Fibroblast of skin of left biceps (primary cell): ENCODE measurements around the gene FAHD2A.
"Not testable (repeated sequence)": the region's sequence is repeated elsewhere in the genome, so short reads cannot be mapped to it uniquely, and the experiment has no call there.

Experiments used
- DNase-seq, 2 experiments: peaks; one replicate each; pipeline ENCODE4 v3.0.0-alpha.2; 2013; ENCODE audit warnings: low read depth in 2 of 2

Gene FAHD2A

DNA sequence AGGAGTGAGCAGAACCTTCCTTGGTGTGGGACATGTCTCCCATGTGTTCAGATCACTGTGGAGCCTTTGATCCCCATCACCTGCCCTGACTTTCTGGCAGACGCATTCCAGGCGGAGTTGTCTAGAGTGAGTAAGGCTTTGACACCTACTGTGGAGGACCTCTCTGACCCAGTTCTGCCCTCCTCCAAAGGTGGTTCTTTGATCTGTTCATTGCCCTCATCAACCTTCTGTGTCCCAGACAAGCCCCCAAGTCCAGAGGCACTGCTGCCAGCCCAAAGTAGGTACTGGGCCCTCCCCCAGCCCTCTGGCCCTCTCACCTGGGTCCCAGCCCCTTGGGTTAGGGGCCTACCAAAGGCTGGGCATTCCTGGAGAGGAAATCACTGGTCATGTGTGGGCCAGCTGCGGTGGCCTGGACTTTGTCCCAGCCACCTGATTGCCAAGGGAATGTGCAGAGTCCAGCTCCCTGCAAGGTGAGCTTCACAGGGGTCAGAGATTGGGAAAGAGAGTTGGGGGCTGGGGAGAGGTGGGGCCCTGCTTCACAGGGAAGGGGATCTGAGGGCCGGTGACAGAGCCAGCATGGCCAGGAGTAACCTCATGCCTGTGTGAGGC lies 12.1 kb upstream of the FAHD2A start:
- no peak for DNase-seq

DNA sequence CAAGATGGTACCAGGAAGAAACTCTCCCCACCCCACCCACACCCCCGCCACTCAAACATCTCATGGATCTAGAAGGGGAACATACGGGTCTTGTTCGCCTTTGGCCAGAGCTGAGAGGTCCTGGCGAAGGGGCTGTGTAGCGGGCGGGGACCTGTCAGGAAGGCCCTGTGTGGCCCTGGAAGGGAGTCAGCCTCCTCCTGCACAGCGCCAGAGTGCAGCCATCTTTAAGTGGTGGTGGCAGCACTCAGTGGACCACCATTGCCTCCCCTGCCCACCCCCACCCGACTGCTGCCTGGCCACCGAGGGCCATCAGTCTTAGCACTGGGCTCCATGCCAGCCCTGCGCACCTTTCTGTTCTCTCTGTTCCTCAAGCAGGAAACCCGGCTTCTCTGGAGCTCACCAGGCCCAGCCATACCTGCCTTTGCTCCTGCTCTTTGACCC lies 11.6 kb upstream of the FAHD2A start:
- DNase-seq: no peak

DNA sequence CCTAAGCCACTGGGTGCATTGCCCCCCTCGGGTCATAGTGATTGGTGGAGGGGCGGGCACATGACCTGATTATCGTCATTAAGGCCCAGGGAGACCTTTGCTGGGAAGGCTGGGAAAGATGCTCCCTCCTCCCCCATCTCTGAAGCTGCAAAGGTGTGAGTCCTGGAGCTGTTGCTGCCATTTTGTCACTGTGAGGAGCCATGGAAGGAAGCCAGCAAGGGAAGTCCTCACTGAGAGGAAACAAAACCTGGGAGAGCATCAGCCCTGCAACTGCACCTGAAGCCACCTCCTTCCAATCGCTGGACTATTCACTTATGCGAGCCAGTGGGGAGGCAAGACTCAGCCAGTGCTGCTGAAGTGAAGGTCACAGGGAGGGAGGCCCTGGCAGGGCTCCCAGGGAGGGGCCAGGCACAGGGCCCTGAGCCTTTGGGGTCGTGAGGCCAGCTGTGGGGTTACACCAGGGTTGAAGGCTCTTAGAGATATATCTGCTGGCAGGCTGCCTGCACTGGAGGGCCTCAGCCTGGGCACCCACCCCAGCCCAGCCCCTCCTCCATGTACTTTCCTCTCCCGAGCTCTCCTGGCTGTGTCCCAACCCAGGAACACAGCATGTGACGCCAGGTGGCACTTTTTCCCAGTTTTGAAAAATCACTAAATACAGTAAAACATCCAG lies 10.7 kb upstream of the FAHD2A start:
- no peak for DNase-seq

DNA sequence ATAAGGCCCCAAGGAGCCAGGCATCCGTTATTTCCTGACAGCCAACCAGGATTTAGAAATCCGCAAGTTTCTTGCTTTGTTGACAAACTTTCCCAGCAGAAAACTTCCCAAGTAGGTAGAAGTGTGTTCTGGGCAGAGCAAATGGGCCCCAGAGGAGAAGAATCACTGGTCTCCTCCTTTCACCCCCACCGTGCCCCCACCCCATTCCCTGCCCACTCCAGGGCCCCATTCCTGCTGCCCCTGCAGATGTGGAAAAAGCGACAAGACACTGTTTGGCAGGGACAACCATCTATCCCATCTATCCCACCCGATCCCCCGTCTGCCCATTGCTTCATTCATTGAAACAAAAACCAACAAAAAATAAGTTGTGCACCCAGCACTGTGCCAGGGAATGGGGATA lies 10.2 kb upstream of the FAHD2A start:
- DNase-seq: no peak

DNA sequence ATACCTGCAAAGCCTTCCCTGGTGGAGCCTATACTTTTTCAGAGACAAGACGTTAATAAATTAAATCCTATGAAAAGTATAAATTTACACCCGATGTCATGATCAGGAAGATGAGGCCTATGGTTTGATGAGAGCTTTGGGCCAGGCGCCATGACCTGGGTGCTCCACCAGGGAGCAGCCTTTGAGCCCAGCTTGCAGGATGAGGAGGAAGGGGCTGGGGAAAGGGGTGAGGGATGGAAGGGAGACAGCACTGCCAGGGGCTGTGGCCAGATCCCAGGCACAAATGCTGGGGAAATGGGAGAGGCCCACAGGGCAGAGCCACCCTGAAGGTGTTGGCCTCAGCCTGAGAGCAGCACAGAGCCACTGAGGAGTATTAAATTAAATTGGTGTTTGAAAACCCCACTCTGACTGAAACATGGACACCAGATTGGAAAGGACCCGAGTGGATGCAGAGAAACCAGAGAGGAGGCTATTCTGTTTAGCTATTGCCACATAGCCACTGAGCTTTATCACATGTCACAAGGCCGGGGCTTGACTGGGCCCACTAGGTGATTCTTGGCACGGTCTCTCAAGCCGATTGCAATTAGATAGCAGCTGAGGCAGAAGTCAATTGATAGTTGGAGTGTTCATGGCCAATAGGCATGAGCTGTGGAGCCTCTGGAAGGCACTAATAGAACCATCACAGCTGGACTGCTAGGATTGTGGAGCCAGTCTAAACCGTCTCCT lies 9.6 kb upstream of the FAHD2A start:
- no peak for DNase-seq

DNA sequence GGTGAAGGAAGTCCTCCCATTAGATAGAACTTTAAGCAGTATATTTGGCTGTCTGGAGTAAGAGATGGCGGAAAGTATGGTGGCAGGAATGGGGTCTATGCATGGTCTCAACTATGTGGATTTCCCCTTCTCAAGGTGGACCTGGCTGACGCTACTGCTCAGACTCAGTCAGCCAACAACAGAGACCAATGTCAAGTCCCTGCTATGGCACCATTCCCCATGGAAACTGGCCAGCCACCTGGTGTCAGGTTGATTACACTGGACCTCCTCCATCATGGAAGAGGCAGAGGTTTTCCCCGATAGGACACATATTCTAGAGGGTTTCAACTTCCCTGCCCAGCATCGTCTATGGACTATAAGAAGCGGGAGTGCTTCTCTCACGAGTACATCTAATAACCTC lies 8.6 kb upstream of the FAHD2A start:
- no peak for DNase-seq

DNA sequence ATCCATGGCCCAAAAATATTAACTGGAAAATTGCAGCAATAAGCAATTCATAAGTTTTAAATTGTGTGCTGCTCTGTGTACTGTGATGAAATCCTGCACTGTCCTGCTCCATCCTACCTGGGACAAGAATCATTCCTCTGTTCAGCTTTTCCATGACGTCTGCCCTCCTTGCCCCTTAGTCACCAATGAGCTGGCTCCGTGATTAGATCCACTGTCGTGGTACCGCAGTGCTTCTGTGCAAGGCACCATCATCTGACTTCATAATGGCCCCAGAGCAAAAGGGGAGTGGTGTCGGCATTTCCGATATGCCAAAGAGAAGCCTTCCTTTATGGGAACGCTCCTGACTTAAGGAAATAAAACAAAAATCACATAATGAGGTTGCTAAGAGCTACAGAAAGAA lies 3.4 kb upstream of the FAHD2A start:
- no peak for DNase-seq

DNA sequence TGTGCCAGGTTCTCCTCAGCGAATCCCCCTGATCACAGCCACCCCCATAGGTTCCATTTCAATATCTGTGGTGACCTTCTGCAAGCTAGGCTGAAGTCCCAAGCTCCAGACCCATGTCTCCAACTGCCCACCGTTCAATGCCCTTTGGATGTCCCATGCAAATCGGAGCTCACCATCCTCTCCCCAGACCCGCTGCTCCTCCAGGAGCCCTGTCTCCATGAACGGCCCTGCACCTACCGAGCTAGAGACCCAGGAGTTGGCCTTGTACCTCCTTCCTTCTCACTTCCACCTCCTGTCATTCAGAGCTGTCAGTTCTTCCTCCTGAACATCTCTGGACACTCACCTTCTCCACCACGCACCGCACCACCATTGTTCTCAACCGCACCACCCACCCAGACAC lies 1.0 kb upstream of the FAHD2A start:
- no peak for DNase-seq

DNA sequence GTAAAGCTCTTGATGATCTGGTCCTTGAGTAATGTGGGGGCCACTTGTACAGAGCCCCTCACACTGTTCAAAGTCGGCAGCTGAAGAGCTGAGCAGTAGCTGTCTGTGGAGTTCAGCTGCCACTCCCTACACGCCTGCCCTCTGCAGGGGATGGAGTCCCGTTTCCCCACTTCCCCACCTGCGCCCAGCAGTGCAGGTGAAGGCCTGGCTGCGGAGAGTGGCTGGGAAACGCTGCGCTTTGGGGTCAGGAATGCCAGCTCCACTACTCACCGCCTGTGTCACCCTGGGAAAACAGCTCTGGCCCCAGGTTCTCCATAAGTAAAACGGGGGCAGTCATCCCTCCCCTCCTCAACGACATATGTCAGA lies 521 bp upstream of the FAHD2A start:
- DNase-seq: not testable (repeated sequence)

DNA sequence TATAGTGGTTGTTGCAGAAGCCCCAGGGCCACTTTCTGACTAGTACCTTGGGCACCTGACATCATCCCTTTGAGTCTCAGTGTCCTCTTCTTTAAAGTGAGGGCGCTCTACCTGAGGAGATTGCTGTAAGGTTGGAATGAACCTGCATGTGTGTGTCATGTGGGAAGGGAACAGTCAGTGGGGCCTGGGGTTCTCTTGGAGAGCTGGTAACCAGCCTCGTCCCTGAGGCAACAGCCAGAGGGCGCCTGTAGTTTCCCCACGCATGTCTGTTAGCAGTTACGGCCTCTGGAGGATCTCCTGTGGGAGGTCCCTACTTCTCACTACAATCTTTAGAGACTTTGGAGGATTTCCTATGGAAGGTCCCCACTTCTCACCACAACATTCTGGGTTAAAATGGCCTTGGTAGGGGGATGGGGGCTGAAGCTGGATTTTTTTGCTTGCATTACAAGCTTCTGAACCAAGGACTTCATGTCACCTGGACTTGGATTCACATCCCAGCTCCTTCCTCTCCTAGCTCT lies 755 bp downstream of the FAHD2A start:
- DNase-seq: not testable (repeated sequence)

DNA sequence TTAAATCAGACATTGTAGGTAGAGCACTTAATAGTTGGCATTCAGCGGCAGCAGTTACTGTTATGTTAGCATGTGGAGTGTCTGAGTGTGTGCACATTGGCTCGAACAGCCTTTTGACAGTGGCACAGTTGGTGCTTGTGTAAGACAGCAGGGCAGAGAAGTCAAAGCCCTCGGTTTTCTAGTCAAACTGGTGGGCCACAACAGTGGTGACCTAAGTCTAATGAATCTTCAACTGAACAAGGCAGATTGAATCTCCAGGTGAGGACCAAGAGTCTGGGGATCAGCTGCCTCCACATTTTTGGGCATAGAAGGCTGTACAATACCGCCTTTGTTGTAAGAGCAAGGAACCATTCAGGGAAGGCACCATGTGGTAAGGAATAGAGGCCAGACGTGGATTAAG lies 1.3 kb downstream of the FAHD2A start:
- DNase-seq: not testable (repeated sequence)

DNA sequence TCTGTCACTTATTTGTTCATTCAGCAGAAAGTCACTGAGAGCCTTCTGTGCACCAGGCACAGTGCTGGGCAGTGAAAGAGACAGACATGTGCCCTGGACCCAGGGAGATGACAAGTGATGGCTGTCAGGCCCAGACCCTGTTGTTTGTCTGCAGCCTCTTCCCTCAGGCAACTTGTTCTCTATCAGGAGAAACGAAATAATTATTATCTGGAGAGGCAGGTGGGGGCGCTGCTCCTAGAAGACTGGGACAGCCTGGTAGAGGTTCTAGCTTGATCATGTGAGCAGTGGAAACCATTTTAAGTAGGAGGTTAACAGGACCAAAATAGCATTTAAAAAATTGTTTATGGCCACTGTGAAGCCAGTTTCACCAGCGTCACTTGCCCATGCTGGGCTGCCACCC lies 2.2 kb downstream of the FAHD2A start:
- not testable (repeated sequence) for DNase-seq

DNA sequence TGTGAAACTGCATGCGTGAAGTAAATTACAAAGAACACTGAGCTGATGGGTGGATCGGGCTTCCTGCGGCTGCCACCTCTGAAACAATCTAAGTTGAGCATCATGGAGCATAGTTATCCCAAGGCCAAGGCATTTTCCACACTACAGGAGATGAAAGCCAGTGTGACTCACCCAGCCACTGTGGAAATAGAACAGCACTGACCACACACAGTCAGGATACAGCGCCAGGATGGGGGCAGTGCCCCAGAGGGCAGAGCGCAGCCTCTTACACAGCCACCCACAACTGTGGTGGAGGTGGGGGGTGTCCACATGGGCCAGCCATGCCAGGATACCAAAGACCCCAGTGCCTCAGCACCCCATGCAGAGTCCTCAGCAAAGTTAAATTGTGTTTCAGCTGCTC lies 8.7 kb downstream of the FAHD2A start:
- not testable (repeated sequence) for DNase-seq

DNA sequence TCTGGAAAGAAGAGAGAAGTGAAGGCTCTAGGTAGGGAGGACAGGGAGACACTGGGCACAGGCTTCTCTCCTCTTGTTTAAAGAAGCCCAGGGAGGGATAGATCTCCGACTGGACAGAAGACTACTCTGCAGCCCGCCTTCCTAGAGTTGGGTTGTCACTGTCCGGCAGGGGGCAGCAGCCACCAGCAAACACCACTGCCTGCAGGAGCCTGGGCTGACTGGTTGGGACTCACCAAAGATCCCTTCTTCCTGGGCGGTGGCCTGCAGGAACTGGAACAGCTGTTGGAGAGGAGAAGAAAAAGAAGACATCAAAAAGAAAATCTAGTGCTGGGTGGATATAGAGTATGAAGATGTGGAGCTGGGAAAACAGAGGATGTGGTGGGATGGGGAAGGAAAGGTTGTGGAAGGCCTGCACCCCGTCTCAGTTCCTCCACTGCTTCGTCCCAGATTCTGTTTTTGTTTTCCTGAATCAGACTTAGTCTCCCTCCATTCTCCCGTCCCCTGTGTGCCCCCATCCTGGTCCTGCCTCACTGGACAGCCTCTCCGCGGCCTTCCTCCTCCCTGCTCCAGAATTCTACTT lies 11.6 kb downstream of the FAHD2A start:
- DNase-seq: peak; percentile 33

DNA sequence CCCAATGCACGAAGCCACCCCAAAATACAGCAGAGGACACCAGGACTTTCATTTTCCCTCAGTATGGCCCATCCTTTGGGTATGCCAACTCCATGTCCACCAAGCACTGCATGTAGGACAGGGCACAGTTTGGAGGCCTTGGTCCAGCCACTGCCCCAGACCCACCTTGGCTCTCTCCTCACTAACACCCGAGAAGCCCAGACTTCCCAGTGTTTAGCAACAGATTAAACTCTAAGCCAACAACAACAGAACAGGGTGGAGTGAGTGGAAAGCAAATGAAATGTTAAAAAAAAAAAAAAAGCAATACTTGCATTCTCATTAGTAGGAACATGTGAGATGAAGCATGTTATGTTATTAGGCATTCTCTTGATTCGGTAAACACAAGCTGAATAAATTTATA lies 12.6 kb downstream of the FAHD2A start:
- DNase-seq: not testable (repeated sequence)

DNA sequence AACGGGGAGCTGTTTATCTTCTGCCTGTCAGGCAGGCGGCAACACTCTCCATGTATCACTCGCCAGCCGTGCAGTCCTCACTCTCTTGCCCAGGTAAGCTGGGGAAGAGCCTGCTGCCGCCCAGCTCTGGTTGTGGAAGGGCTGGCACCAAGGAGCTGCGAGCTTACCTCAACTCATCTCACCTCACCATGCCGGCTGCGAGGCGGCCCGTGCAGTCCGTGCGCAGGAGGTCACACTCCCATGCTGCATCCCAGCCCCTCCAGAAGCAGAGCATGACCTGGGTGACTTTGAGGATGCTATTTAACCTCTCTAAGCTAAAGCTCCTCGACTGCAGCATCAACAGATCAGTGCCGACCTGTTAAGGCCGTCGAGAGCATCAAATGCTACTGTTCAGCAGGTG lies 13.1 kb downstream of the FAHD2A start:
- not testable (repeated sequence) for DNase-seq

DNA sequence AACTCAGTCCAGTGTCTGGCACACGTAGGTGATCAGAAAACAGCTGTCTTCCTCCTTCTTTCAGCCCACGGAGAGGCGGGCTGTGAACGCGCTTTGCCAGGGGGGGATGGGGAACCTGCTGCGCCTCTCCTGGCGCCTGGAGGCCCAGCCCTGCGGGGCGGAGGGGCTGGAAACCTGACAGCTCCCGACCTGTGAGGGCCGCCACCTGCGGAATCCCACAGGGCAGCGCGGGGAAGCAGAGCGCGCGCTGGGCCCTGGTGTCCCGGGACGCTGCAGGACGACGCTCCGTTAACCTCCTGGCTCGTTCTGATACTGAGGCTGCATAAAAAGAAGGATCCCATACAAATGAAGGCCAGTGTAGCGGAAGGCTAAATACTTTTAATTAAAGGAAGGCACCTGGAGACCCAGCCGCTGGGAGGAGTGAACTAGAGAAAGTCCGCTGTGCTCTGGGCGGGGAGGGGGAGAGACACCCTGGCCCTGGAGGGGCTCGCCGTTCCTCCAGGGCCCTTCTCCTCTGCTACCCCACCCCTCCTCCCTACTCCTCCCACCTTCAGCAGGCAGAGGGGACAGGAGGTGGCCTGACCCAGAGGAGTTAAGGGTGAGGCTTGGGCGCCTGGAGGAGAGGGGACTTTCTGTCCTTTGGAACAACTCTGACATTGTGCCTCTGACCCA lies 24.8 kb downstream of the FAHD2A start:
- not testable (repeated sequence) for DNase-seq

DNA sequence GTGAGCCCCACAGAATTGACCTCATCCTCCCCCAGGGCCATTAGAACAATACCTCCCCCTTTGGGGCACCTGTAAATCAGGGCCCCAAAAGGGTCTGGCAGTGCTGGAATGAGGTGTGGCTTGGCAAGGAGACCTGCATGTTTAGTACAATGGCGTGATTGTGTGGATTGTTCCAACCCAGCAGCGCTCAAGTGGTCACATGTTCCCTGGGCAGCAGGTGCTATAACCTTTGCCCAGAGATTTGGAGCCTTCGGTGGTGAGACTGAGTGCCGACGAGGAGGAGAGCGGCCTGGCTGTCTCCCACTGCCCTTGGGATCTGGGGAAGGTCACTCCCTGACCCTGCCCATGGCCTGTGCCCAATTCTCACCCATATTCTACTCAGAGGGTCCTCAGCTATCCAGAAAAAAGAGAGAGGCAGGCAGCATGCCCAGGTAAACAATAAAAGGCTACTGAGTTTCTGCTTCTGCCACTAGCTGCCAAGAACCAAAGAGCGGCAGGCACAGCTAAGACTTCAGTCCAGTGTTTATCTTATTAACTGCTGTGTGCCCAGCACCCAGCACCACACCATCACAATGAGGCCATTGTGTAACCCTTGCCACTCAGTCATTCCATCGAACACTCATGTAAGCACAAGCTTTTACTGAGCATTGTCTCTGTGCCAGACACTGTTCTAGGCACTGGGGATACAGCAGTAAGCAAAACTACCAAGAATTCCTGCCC lies 27.4 kb downstream of the FAHD2A start:
- not testable (repeated sequence) for DNase-seq

DNA sequence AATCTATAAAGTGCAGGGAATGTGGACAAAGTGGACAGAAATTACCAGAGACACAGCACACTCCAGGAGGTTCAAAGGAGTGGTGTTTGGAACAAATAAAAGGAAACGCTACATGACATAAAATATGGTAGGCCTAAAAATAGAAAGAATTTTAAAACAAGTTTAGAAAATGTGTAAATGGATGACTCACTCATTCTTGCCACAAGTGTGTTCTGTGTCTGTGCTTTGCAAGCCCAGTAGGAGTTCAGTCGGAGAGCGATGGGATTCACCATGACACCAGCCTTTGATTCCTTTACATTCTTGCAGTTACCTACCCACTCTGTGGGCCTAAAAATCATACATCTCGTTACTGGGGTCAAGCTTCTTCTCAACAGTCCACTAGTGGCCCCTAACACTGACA lies 30.9 kb downstream of the FAHD2A start:
- DNase-seq: not testable (repeated sequence)

DNA sequence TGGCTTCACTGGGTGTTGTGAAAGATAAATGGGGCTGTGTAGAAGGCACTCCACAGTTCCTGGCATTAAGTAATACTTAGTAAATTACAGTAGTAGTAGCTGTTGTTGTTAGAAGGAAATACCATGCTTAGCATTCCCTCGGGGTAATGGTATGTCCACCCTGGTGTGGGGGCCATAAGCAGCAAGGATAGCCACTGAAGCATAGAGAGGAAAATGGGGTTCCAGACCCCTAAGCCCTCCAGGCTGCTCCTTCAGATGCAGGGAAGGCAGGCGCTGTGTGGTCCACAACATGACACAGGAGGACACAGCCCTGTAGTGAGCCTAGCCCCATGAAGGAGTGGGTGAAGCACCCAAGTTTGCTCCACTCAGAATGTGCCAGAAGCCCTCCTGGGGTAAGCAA lies 31.5 kb downstream of the FAHD2A start:
- not testable (repeated sequence) for DNase-seq

DNA sequence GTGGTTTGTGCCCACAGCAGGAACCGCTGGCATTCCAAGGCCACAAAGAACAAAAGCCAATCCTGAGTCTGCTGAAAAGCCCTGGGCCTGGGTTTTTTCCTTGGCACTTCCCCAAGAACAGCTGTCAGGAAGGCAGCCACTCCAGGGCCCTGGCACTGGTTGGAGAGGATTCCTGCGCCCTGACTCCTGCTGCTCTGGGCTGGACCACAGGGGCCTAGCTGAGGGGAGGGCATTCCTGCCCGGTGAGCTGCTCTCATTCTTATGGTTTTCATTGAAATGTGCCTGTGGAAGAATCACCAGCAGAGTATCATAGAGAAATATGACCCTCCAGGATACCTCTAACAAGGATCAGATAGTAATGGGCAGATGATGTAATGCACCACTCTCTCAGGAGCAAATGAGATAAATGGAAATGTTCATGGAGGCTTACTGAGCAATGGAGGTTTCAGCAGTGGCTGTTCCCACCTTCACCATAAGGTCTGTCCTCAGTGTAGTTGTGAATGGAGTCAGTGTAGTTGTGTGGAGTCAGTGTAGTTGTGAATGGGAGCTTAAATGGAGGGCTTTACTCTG lies 32.1 kb downstream of the FAHD2A start:
- peak; percentile 54 for DNase-seq
